SU-DHL-6 (cell line): ENCODE measurements around the gene NXPH1.

Experiments used
- CTCF ChIP-seq: fragments of 200-600 bp; sonication (generic); IDR thresholded peaks from one replicate; pipeline ENCODE4 v1.5.1; 2017; ENCODE audit warnings: antibody characterized with exemption, mild to moderate bottlenecking, low read length, moderate library complexity; ENCODE audit not compliant: insufficient read depth, poor library complexity, severe bottlenecking
- EZH2phosphoT487 ChIP-seq: fragments of 200-600 bp; sonication (generic), shearing (Covaris generic); conservative IDR thresholded peaks from 2 replicates; pipeline ENCODE4 v1.6.1; 2018; ENCODE audit warnings: mild to moderate bottlenecking, antibody characterized with exemption, low read length, moderate library complexity, mixed read lengths

- no peak for TF ChIP-seq EZH2phosphoT487
- no peak for TF ChIP-seq CTCF
Measured at GRCh38 chr7:8592167-8592566, 158.8 kb downstream of the NXPH1 start.
